Memory B cell (primary cell): ENCODE measurements around the gene DIP2C.
"Not testable (repeated sequence)": the region's sequence is repeated elsewhere in the genome, so short reads cannot be mapped to it uniquely, and the experiment has no call there.

Source experiments
- ATAC-seq: fragments of 150-1000 bp; cut with Tn5 transposase; 2 replicates; pipeline ENCODE4 v1.10.0; 2021; ENCODE audit warnings: low read depth, mild to moderate bottlenecking, moderate library complexity
- DNase-seq, 2 donors: peaks; one replicate each; pipeline ENCODE4 v3.0.0; 2022; ENCODE audit warnings: low spot score in 2 of 2
- H3K27ac Mint-ChIP-seq: one replicate; pipeline ENCODE4 v1.8.0; 2022; ENCODE audit warnings: mild to moderate bottlenecking, moderate library complexity, mixed read lengths
- H3K27me3 Mint-ChIP-seq: one replicate; pipeline ENCODE4 v1.8.0; 2022; ENCODE audit warnings: mixed read lengths
- H3K36me3 Mint-ChIP-seq: one replicate; pipeline ENCODE4 v1.8.0; 2022; ENCODE audit warnings: mild to moderate bottlenecking, mixed read lengths
- H3K4me1 Mint-ChIP-seq: one replicate; pipeline ENCODE4 v1.8.0; 2022; ENCODE audit warnings: mixed read lengths
- H3K4me3 Mint-ChIP-seq: one replicate; pipeline ENCODE4 v1.8.0; 2022; ENCODE audit warnings: mild to moderate bottlenecking, moderate library complexity, mixed read lengths
- H3K9me3 Mint-ChIP-seq: one replicate; pipeline ENCODE4 v1.8.0; 2022; ENCODE audit warnings: mixed read lengths

DIP2C gene

GRCh38 chr10:265074-265440 lies 424.4 kb downstream of the DIP2C start:
- H3K27me3 Mint-ChIP-seq, H3K36me3 Mint-ChIP-seq, H3K9me3 Mint-ChIP-seq, H3K4me3 Mint-ChIP-seq, DNase-seq, H3K27ac Mint-ChIP-seq, ATAC-seq: not testable (repeated sequence)
- H3K4me1 Mint-ChIP-seq = peaks cover 17% of the 10 kb centered on the region

DNA sequence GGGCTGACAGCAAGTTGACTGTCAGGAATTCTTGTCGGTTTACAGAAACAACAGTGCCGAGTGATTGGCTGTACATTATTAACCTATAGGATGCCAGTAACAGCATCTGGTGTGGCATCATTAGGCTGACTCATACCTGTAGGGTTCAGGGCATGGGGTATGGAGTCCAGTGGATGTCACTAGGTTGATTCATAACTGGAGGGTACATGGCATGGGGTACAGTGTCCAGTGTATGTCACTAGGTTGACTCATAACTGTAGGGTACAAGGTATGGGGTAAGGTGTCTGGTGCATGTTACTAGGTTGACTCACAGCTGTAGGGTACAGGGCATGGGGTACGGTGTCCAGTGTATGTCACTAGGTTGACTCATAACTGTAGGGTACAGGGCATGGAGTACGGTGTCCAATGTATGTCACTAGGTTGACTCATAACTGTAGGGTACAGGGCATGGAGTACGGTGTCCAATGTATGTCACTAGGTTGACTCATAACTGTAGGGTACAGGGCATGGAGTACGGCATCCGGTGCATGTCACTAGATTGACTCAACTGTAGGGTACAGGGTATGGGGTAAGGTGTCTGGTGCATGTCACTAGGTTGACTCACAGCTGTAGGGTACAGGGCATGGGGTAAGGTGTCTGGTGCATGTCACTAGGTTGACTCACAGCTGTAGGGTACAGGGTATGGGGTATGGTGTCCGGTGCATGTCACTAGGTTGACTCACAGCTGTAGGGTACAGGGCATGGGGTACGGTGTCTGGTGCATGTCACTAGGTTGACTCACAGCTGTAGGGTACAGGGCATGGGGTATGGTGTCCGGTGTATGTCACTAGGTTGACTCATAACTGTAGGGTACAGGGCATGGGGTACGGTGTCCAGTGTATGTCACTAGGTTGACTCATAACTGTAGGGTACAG lies 425.1 kb downstream of the DIP2C start:
- H3K9me3 Mint-ChIP-seq, H3K27ac Mint-ChIP-seq, DNase-seq, ATAC-seq, H3K4me3 Mint-ChIP-seq, H3K36me3 Mint-ChIP-seq, H3K27me3 Mint-ChIP-seq: not testable (repeated sequence)
- peaks cover 17% of the 10 kb centered on the region for H3K4me1 Mint-ChIP-seq

- ATAC-seq (peak; percentile 65), DNase-seq (peak; percentile 2 to 24)
- Mint-ChIP-seq H3K4me3 (peak overlapping the region; percentile 79), H3K27me3 (peaks cover 3% of the 10 kb centered on the region), H3K9me3 (no peaks in the 10 kb centered on the region), H3K36me3 (peaks cover 1% of the 10 kb centered on the region), H3K27ac (peak overlapping the region; percentile 87), H3K4me1 (peaks cover 17% of the 10 kb centered on the region)
Measured at GRCh38 chr10:260819-261429, 428.5 kb downstream of the DIP2C start.

GRCh38 chr10:251982-252582 lies 437.4 kb downstream of the DIP2C start:
- Mint-ChIP-seq H3K36me3 (peaks cover 41% of the 10 kb centered on the region), H3K27ac (peak overlapping the region; percentile 30), H3K9me3 (no peaks in the 10 kb centered on the region), H3K27me3 (no peaks in the 10 kb centered on the region), H3K4me3 (no peak overlapping the region), H3K4me1 (no peaks in the 10 kb centered on the region)
- ATAC-seq (no peak), DNase-seq (no peak)

DNA sequence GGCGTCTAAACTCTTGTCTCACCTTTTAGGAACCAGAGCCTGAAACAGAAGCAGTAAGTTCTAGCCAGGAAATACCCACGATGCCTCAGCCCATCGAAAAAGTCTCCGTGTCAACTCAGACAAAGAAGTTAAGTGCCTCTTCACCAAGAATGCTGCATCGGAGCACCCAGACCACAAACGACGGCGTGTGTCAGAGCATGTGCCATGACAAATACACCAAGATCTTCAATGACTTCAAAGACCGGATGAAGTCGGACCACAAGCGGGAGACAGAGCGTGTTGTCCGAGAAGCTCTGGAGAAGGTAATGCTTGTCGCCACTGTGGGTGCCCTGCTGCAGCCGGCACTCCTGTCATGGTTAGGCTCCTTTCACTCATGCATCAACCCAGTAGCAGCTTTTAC lies 441.2 kb downstream of the DIP2C start:
- Mint-ChIP-seq H3K9me3 (no peaks in the 10 kb centered on the region), H3K36me3 (peaks cover 41% of the 10 kb centered on the region), H3K4me3 (no peak overlapping the region), H3K27ac (no peak overlapping the region), H3K27me3 (no peaks in the 10 kb centered on the region), H3K4me1 (no peaks in the 10 kb centered on the region)
- no peak for ATAC-seq
- DNase-seq = no peak

DNA sequence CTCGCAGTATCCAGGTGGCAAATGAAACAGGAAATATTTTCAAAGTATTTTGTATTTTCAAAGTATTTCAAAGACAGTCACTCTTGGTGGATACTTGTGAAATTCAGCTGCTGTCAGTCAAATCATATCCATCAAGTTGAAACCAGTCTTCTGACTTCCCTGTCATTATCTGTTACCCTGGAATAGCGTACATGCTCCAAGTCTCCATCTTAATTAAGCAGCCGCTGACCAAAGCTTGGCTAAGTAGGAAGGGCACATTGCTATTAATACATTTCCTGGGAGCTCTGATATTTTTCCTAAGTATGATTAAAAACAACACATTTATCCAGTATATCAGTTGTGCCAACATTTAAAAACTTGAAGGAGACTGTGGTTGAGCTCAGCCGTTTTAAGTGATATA lies 442.0 kb downstream of the DIP2C start:
- ATAC-seq (no peak), DNase-seq (no peak)
- Mint-ChIP-seq H3K36me3 (peaks cover 42% of the 10 kb centered on the region), H3K27ac (no peak overlapping the region), H3K4me1 (no peaks in the 10 kb centered on the region), H3K9me3 (no peaks in the 10 kb centered on the region), H3K27me3 (no peaks in the 10 kb centered on the region), H3K4me3 (no peak overlapping the region)

GRCh38 chr10:246431-246830 lies 443.0 kb downstream of the DIP2C start:
- Mint-ChIP-seq H3K4me3 (no peak overlapping the region), H3K27ac (no peak overlapping the region), H3K4me1 (no peaks in the 10 kb centered on the region), H3K36me3 (peaks cover 39% of the 10 kb centered on the region), H3K9me3 (no peaks in the 10 kb centered on the region), H3K27me3 (no peaks in the 10 kb centered on the region)
- DNase-seq = no peak
- ATAC-seq = no peak

DNA sequence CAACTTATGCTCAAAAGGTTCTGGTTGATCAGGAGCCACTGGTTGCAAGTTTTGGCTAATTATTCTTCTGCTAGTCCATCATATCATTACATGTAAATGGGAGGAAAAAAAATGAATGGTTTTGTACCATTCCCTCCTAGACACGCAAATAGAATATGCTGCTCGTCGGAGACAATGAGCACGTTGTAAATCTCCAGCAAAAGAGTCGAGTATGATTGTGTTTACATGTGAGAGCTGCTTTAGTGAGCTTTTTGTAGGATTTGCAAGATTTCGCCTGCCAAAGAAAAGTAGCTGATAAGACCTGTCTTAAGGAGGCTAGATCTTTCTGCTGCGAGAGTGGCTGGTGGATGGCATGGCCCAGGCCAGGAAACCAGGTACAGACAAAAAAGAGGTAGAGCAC lies 445.2 kb downstream of the DIP2C start:
- Mint-ChIP-seq H3K9me3 (no peaks in the 10 kb centered on the region), H3K27me3 (no peaks in the 10 kb centered on the region), H3K4me3 (no peak overlapping the region), H3K36me3 (peaks cover 23% of the 10 kb centered on the region), H3K4me1 (no peaks in the 10 kb centered on the region), H3K27ac (no peak overlapping the region)
- DNase-seq = no peak
- no peak for ATAC-seq

GRCh38 chr10:241966-242643 lies 447.4 kb downstream of the DIP2C start:
- no peak for ATAC-seq
- no peak overlapping the region for H3K4me3 Mint-ChIP-seq
- H3K27ac Mint-ChIP-seq = no peak overlapping the region
- H3K9me3 Mint-ChIP-seq = no peaks in the 10 kb centered on the region
- no peak for DNase-seq
- no peaks in the 10 kb centered on the region for H3K27me3 Mint-ChIP-seq
- H3K36me3 Mint-ChIP-seq = peaks cover 14% of the 10 kb centered on the region
- H3K4me1 Mint-ChIP-seq = no peaks in the 10 kb centered on the region

DNA sequence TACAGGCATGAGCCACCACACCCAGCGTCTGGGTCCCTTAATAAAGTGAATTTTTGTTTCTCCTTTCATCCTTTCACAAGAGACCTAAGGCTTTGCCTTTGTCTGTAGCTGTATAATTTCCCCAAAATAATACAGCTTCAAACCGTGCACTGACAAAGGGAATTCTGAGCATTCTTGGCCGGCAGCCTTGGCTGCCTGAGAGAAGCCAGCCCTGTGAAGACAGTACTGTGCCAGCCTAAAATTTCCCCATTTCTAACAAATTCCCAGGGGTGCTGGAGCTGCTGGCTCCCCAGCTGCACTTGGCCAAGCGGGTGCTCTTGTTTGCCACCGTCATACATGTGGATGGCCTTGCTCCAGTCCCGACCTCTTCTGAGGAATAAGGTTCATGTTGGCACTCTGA lies 448.0 kb downstream of the DIP2C start:
- Mint-ChIP-seq H3K27ac (no peak overlapping the region), H3K4me3 (no peak overlapping the region), H3K36me3 (peaks cover 12% of the 10 kb centered on the region), H3K27me3 (no peaks in the 10 kb centered on the region), H3K9me3 (no peaks in the 10 kb centered on the region), H3K4me1 (no peaks in the 10 kb centered on the region)
- no peak for ATAC-seq
- DNase-seq = no peak

- ATAC-seq (no peak), DNase-seq (no peak)
- peaks cover 12% of the 10 kb centered on the region for H3K36me3 Mint-ChIP-seq
- H3K4me3 Mint-ChIP-seq = no peak overlapping the region
- no peak overlapping the region for H3K27ac Mint-ChIP-seq
- H3K4me1 Mint-ChIP-seq = no peaks in the 10 kb centered on the region
- no peaks in the 10 kb centered on the region for H3K27me3 Mint-ChIP-seq
- H3K9me3 Mint-ChIP-seq = no peaks in the 10 kb centered on the region
Measured at GRCh38 chr10:239109-239508, 450.4 kb downstream of the DIP2C start.

GRCh38 chr10:235915-236314 lies 453.6 kb downstream of the DIP2C start:
- no peaks in the 10 kb centered on the region for H3K27me3 Mint-ChIP-seq
- no peaks in the 10 kb centered on the region for H3K9me3 Mint-ChIP-seq
- H3K27ac Mint-ChIP-seq = no peak overlapping the region
- ATAC-seq (no peak), DNase-seq (no peak)
- H3K4me3 Mint-ChIP-seq = no peak overlapping the region
- peaks cover 13% of the 10 kb centered on the region for H3K36me3 Mint-ChIP-seq
- peaks cover 6% of the 10 kb centered on the region for H3K4me1 Mint-ChIP-seq

- H3K27ac Mint-ChIP-seq = no peak overlapping the region
- no peaks in the 10 kb centered on the region for H3K27me3 Mint-ChIP-seq
- ATAC-seq = no peak
- no peak for DNase-seq
- H3K4me3 Mint-ChIP-seq = no peak overlapping the region
- peaks cover 6% of the 10 kb centered on the region for H3K4me1 Mint-ChIP-seq
- no peaks in the 10 kb centered on the region for H3K9me3 Mint-ChIP-seq
- peaks cover 13% of the 10 kb centered on the region for H3K36me3 Mint-ChIP-seq
Measured at GRCh38 chr10:234708-235406, 454.6 kb downstream of the DIP2C start.
